Activated CD4-positive, alpha-beta T cell treated with anti-CD3 and anti-CD28 coated beads, Interleukin-2, amount 10 ng/mL, durations not matched to agents 7 days and 5 days (primary cell): Measurements from ENCODE around the gene DGKZ. TPM values are rescaled to one million over a fixed set of nuclear protein-coding genes. Genes with fewer than 3 reads are reported as not detected.
A peak's percentile ranks its signal among the peaks of the same experiment; 100 is the strongest.

Experiments
- CTCF ChIA-PET: fragments of 350-600 bp; sonication (Branson Sonifier 250); formaldehyde crosslinking; loops from one replicate; lab custom pipeline; 2021; ENCODE audit warnings: antibody characterized with exemption; lab: Charles Lee
- POLR2A ChIA-PET: fragments of 350-600 bp; sonication (Branson Sonifier 250); formaldehyde crosslinking; loops from one replicate; lab custom pipeline; 2021; ENCODE audit warnings: antibody characterized with exemption; lab: Charles Lee
- DNase-seq: peaks from one replicate; pipeline ENCODE4 v3.0.0-alpha.2; 2020
- H3K27ac Mint-ChIP-seq: one replicate; pipeline ENCODE4 v1.8.0; 2021; ENCODE audit warnings: mild to moderate bottlenecking, moderate library complexity, mixed read lengths
- H3K27me3 Mint-ChIP-seq: one replicate; pipeline ENCODE4 v1.8.0; 2021; ENCODE audit warnings: mixed read lengths
- H3K36me3 Mint-ChIP-seq: one replicate; pipeline ENCODE4 v1.8.0; 2021; ENCODE audit warnings: low read depth, mixed read lengths
- H3K4me1 Mint-ChIP-seq: one replicate; pipeline ENCODE4 v1.8.0; 2021; ENCODE audit warnings: mixed read lengths
- H3K4me3 Mint-ChIP-seq: one replicate; pipeline ENCODE4 v1.8.0; 2021; ENCODE audit warnings: mild to moderate bottlenecking, moderate library complexity, mixed read lengths
- H3K9me3 Mint-ChIP-seq: one replicate; pipeline ENCODE4 v1.8.0; 2021; ENCODE audit warnings: mixed read lengths
- total RNA-seq, 2 experiments: library from RNA; stranded (reverse); gene quantifications; one replicate each; pipeline ENCODE4 v1.2.3, GENCODE V29; 2021

Gene DGKZ
- total RNA-seq, 2 experiments from 2014 or later = 178 to 187 TPM

DNA sequence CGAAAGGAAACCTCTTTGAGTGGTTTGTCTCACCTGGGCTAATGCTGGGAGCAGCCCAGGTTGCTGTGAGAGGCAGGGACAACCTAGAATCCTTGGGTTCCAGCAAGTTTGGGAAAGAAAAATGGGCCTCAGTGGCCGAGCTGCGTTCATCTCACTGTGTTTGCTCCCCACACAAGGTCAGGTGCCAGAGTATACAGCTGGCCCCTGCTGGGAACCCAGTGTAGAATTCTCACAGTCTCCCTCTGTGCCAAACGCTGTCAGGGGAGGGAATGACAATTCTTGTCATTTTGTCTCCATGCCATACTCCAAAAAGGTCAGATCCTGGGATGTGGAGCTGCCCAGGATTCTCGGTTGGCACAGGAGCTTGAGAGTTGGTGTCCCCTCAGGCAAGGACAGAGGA is 4.3 kb downstream of the DGKZ start:
- peak overlapping the region; percentile 72 for H3K4me3 Mint-ChIP-seq
- POLR2A ChIA-PET = interaction anchor here (0.6 kb wide), 1 partner anchor 817 kb away, joined by 4 read pairs; no protein-coding TSS in a partner anchor
- CTCF ChIA-PET = interaction anchor here (0.6 to 16.1 kb wide), 24 partner anchors 8 to 493 kb away, joined by 3 to 280 read pairs (median 4); partner anchors contain the start of gene MDK

DNA sequence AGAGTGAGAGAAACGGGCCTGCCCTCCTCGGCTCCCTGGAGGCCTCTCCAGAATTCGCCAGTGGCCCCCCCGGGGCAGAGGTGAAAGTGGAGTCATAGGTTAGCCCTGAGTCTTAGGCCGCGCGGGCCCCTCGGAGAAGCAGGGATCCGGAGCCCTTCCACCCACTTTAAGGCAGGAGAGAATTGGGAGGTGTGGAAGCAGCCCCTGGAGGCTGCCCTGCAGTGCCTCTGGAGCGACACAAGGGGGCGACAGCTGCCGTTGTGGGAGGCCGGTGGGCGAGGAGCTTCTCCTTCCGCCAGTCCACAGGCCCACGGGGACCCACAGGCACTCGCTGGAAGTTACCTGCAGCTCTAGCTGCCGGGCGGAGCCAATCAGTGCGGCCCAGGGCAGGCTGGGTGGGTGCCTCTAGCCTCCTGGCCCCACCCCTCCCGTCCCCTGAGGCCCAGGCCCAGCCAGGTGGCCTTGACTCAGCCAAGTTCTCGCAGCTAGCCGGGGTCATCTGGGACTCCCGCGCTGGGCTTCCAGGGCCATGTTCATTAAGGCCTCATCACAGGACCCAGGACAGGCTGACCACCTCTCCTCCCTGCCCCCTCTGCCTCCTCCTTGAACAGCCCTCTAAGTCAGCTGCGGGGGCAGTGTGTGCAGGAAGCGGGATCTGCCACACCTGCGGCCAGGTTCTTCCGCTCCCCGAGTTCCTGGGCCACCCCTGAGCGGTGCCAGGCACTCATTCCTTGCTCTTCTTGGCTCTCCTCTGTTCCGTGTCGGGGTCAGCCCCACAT is 5.0 kb downstream of the DGKZ start:
- Mint-ChIP-seq H3K4me3 (peak overlapping the region; percentile 72), H3K27me3 (no peaks in the 10 kb centered on the region), H3K36me3 (peaks cover 63% of the 10 kb centered on the region), H3K4me1 (peaks cover 66% of the 10 kb centered on the region), H3K9me3 (no peaks in the 10 kb centered on the region), H3K27ac (peak overlapping the region; percentile 86)
- ChIA-PET CTCF (interaction anchor here (0.6 to 16.1 kb wide), 32 partner anchors 9 to 492 kb away, joined by 3 to 280 read pairs (median 4); partner anchors contain the start of gene MDK), POLR2A (interaction anchor here (0.6 kb wide), 1 partner anchor 818 kb away, joined by 4 read pairs; no protein-coding TSS in a partner anchor)
- DNase-seq = peak; percentile 73

More for the DNA sequence above, 4.3 kb downstream of the DGKZ start:
- DNase-seq = no peak
- no peaks in the 10 kb centered on the region for H3K27me3 Mint-ChIP-seq
- H3K4me1 Mint-ChIP-seq = peaks cover 67% of the 10 kb centered on the region
- H3K9me3 Mint-ChIP-seq = no peaks in the 10 kb centered on the region
- H3K36me3 Mint-ChIP-seq = peaks cover 59% of the 10 kb centered on the region
- H3K27ac Mint-ChIP-seq = peak overlapping the region; percentile 71

DNA sequence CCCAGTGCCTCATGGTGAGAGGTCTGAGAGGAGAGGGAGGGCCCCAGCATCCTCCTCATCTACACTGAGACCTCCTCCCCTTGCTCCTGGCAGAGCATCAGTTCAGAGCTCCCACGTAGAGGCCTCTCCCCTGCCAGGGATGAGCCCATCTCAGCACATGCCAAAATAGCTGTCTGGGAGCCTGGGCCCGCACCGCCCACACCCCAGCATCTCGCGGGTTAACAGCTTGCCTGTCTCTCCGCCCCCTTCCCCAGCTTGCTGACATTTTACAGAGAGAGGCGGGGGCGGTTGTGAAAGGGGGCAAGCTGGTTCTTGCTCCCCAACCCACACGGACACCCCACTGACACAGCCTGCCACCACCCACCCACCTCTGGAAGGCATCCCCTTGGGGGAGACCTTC is 6.4 kb downstream of the DGKZ start:
- Mint-ChIP-seq H3K4me1 (peaks cover 73% of the 10 kb centered on the region), H3K4me3 (no peak overlapping the region), H3K27ac (peak overlapping the region; percentile 86), H3K9me3 (no peaks in the 10 kb centered on the region), H3K27me3 (no peaks in the 10 kb centered on the region), H3K36me3 (peaks cover 55% of the 10 kb centered on the region)
- DNase-seq = no peak
- CTCF ChIA-PET = interaction anchor here (0.5 to 16.1 kb wide), 9 partner anchors 11 to 1194 kb away, joined by 3 to 280 read pairs (median 5); partner anchors contain the start of gene MDK
- POLR2A ChIA-PET = no interaction called here

DNA sequence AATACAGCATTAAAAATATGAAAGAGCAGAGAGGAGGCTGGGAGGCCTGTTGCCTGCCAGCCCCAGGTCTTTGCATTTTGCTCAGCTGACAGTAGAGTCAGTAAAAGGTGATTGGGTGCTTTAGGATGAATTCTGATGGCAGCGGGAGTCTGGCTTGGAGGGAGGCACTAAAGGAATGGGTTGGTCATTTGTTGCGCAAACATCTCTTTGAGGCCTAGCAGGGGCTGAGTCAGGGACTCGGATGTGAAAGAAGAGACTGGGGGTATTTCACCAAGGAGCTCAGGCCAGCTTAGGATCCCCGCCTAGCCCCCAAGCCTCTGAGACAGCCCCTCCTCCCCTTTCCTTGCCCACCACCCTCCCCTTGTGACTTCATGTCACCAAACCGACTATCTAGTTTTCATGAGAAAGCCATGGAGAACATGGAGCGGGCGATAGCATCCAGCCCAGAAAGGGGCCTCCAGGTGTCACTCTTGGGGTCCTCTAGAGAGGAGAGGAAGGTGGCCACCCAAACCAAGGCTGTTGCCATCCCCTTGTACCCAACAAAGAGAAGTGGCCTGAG is 9.7 kb downstream of the DGKZ start:
- Mint-ChIP-seq H3K9me3 (no peaks in the 10 kb centered on the region), H3K36me3 (peaks cover 27% of the 10 kb centered on the region), H3K4me1 (peaks cover 59% of the 10 kb centered on the region), H3K4me3 (no peak overlapping the region), H3K27me3 (no peaks in the 10 kb centered on the region), H3K27ac (no peak overlapping the region)
- DNase-seq = no peak
- ChIA-PET POLR2A (interaction anchor here (0.6 kb wide), 2 partner anchors 28 to 261 kb away, joined by 3 to 12 read pairs; no protein-coding TSS in a partner anchor), CTCF (interaction anchor here (1.1 to 18.0 kb wide), 3 partner anchors 6 to 204 kb away, joined by 3 to 280 read pairs (median 280); partner anchors contain the start of gene DGKZ)

DNA sequence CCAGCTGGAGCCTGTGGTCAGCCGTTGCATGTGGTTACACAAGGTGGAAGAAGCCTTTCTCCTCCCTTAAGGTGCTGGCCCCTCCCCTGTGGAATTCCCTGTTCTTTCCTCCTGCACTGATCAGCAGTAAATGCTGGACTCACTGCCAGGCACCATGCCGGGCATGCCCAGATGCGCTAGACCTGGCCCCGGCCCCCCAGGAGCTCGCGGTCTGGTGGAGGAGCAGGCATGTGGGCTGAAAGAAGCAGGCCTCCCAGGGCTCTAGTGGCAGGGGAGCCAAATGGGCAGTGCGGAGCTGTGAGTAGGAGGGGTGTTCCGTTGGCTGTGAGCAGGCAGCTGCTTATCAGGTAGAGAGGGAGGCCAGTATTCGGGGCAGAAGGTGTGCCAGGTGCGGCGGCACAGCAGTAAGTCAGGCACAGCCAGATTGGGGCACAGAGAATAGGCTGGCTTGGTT is 10.2 kb downstream of the DGKZ start:
- ChIA-PET CTCF (interaction anchor here (0.8 to 18.0 kb wide), 3 partner anchors 6 to 23 kb away, joined by 3 to 280 read pairs (median 280); partner anchors contain the start of gene DGKZ), POLR2A (interaction anchor here (0.6 kb wide), 2 partner anchors 29 to 261 kb away, joined by 3 to 12 read pairs; no protein-coding TSS in a partner anchor)
- no peaks in the 10 kb centered on the region for H3K27me3 Mint-ChIP-seq
- DNase-seq = no peak
- no peaks in the 10 kb centered on the region for H3K9me3 Mint-ChIP-seq
- H3K27ac Mint-ChIP-seq = no peak overlapping the region
- peaks cover 26% of the 10 kb centered on the region for H3K36me3 Mint-ChIP-seq
- H3K4me3 Mint-ChIP-seq = no peak overlapping the region
- peaks cover 60% of the 10 kb centered on the region for H3K4me1 Mint-ChIP-seq

DNA sequence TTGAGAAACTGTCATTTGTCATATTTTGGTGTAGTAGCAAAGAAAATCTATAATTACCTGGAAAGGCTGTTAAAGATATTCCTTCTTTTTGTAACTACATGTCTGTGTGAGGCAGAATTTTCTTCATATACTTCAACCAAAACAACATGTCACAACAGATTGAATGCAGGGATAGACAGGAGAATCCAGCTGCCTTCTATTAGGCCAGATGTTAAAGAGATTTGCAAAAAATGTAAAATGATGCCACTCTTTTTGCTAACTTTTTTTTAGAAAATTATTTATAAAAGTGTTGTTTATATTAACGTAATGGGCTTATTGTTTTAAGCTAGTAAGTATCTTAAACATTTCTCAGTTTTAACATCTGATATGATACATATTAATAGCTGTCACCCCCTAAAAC is 12.7 kb downstream of the DGKZ start:
- Mint-ChIP-seq H3K4me3 (no peak overlapping the region), H3K9me3 (no peaks in the 10 kb centered on the region), H3K36me3 (peaks cover 17% of the 10 kb centered on the region), H3K4me1 (peaks cover 52% of the 10 kb centered on the region), H3K27me3 (no peaks in the 10 kb centered on the region), H3K27ac (no peak overlapping the region)
- CTCF ChIA-PET = interaction anchor here (0.7 to 18.0 kb wide), 5 partner anchors 8 to 120 kb away, joined by 3 to 280 read pairs (median 3); partner anchors contain the start of gene DGKZ
- POLR2A ChIA-PET = no interaction called here
- DNase-seq = no peak

DNA sequence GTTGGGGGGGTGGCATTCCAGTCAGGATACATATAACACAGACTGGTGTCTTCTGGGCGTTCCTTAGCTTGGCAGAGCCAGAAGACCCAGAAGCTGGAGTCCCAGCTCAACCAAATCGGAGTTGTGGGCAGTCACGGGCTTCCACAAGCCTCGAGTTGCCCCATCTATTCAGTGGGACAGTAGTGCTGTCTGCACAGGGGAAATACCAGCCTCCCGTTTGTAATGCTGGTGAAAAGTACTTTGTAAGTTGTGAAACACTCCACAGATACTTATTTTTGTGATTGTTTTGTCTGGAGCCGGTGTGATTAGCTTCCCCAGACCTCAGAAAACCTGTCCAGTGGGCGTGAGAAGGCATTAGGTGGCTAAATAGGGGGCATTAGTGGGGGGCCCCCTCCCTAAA is 13.6 kb downstream of the DGKZ start:
- no peaks in the 10 kb centered on the region for H3K9me3 Mint-ChIP-seq
- H3K36me3 Mint-ChIP-seq = peaks cover 16% of the 10 kb centered on the region
- DNase-seq = no peak
- ChIA-PET CTCF (interaction anchor here (0.6 to 18.0 kb wide), 10 partner anchors 8 to 1098 kb away, joined by 3 to 280 read pairs (median 4); partner anchors contain the start of gene DGKZ), POLR2A (interaction anchor here (0.6 kb wide), 1 partner anchor 30 kb away, joined by 3 read pairs; no protein-coding TSS in a partner anchor)
- no peaks in the 10 kb centered on the region for H3K27me3 Mint-ChIP-seq
- peak overlapping the region; percentile 67 for H3K4me3 Mint-ChIP-seq
- peaks cover 55% of the 10 kb centered on the region for H3K4me1 Mint-ChIP-seq
- H3K27ac Mint-ChIP-seq = peak overlapping the region; percentile 84

DNA sequence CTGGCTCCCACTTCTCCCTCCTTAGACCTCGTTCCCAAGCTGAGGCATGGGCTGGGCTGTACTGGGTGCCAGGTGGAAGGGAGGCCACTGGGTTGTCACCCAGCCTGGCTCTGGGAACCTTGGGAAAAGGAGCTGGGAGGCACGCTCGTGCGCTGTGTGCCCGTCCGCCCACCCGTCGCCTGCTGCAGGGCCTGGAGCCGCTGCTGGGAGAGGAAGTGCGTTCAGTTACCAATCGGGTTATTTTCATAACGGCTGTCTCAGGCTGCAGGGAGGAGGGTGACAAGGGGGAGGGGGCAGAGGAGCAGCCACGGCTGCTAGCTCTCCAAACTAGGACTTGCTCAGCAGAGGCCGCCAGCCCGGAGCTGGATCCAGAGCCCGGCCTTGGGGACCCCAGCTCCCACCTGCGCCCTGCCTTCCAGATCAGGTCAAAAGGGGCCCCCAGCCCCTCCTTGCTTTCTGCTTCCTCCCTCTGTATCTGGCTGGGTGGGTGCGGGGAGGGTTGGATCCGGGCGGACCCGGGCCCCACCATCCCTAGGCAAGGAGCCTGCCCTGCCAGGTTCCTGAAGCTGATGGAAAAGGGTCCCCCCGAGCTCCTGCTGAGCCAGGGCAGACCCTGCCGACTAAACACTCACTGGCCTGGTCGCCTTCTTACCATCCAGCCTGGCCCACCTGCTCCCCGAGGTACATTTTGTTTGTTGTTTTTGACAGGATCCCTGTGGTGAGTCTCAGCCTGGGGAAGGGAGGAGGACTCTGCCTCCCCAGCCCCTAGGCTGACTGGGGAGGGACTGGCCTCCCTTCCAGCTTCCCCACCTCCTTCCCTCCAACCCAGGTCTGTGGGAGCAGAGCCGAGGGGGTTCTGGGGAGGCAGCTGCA is 14.3 kb downstream of the DGKZ start:
- peak; percentile 75 for DNase-seq
- Mint-ChIP-seq H3K27ac (peak overlapping the region; percentile 84), H3K36me3 (peaks cover 12% of the 10 kb centered on the region), H3K27me3 (no peaks in the 10 kb centered on the region), H3K4me1 (peaks cover 51% of the 10 kb centered on the region), H3K4me3 (peak overlapping the region; percentile 67), H3K9me3 (no peaks in the 10 kb centered on the region)
- POLR2A ChIA-PET = interaction anchor here (0.5 to 0.6 kb wide), 3 partner anchors 31 to 255 kb away, joined by 3 read pairs; no protein-coding TSS in a partner anchor
- CTCF ChIA-PET = interaction anchor here (0.6 to 18.0 kb wide), 8 partner anchors 8 to 1097 kb away, joined by 3 to 280 read pairs (median 4); partner anchors contain the start of gene DGKZ

DNA sequence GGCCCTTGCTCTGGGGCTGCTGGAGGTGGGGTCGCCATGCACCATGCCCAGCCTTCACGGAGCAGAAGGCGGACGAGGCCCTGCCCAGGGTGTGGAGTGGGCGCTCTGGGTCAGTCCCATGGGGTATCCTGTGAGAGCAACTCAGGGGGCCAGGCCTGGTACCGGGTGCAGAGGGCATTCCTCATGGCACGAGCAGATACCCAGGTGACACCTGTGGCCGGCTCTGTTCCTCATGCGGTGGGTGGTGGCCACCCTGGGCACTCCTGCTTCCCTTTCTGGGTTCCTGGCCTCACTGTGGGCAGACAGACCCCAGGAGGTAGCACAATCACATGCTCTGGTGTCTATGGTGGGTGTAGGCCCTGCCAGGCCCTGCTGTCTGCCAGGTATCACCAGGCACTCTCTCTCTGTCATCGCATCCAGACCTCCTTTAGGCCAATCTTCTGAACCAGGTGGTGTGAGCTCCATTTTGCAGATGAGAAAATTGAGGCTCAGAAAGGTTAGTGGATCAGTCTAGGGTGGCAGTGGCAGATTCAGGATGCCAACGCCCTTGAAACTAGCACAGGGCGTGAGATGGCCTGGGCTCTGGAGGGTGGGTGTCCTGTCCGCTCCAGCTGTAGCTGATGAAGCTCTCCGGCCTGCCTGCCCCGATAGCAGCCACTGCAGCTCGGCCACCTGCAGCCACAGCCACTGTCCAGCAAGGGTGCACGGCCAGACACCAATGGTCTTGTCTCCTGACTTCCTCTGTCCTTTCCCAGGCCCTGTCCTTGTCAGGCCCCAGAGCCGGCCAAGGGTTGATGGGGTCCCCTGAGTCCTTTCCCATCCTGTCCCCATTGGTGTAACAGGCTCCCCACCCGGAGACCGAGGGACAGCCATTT is 15.1 kb downstream of the DGKZ start:
- POLR2A ChIA-PET = interaction anchor here (0.6 kb wide), 1 partner anchor 67 kb away, joined by 3 read pairs; no protein-coding TSS in a partner anchor
- no peaks in the 10 kb centered on the region for H3K9me3 Mint-ChIP-seq
- no peaks in the 10 kb centered on the region for H3K27me3 Mint-ChIP-seq
- DNase-seq = no peak
- H3K36me3 Mint-ChIP-seq = peaks cover 11% of the 10 kb centered on the region
- H3K4me3 Mint-ChIP-seq = peak overlapping the region; percentile 67
- peak overlapping the region; percentile 84 for H3K27ac Mint-ChIP-seq
- CTCF ChIA-PET = interaction anchor here (0.9 to 18.0 kb wide), 4 partner anchors 11 to 122 kb away, joined by 4 to 280 read pairs (median 6); partner anchors contain the start of gene DGKZ
- peaks cover 50% of the 10 kb centered on the region for H3K4me1 Mint-ChIP-seq

DNA sequence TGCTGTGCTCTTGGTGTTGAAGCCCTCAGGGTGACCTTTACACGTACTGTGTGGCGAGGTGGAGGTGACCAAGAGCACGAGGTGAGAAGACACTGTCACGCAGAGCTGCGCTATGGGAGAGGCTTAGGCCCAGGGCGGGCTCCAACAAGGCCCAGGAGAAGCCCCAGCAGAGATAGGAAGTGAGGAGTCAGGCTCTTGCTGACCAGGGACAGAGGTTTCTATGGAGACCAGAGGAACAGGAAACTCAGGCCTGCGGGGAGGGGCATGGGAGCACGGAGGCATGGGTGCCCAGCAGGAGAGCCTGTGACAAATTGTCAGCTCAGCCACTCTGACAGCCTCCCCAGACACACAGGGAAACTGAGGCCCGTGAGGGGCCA is 15.8 kb downstream of the DGKZ start:
- Mint-ChIP-seq H3K36me3 (peaks cover 15% of the 10 kb centered on the region), H3K27ac (peak overlapping the region; percentile 84), H3K9me3 (no peaks in the 10 kb centered on the region), H3K27me3 (no peaks in the 10 kb centered on the region), H3K4me3 (no peak overlapping the region), H3K4me1 (peaks cover 49% of the 10 kb centered on the region)
- CTCF ChIA-PET = interaction anchor here (2.0 to 18.0 kb wide), 2 partner anchors 12 to 123 kb away, joined by 4 to 280 read pairs; partner anchors contain the start of gene DGKZ
- POLR2A ChIA-PET = no interaction called here
- DNase-seq = no peak
